ENCODE results near the gene EP400.

Gene EP400

DNA sequence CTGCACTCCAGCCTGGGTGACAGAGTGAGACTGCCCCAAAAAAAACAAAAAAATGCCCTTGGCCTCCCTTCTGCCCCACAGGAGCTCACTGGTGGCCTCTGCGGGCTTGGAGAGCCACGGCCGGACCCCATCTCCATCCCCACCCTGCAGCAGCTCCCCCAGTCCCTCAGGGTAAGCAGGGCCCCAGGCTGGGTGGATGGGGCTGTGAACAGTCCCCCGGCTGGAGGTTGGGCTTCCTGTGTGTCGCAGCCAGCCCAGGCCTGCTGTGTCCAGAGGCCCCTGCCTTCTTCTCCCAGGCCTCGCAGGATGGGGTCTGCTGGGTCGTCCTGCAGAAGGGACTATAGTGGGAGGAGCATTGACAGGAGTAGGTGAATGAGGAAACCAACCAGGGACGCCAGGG is 36.1 kb upstream of the EP400 start:
- DNase-seq: no peak

DNA sequence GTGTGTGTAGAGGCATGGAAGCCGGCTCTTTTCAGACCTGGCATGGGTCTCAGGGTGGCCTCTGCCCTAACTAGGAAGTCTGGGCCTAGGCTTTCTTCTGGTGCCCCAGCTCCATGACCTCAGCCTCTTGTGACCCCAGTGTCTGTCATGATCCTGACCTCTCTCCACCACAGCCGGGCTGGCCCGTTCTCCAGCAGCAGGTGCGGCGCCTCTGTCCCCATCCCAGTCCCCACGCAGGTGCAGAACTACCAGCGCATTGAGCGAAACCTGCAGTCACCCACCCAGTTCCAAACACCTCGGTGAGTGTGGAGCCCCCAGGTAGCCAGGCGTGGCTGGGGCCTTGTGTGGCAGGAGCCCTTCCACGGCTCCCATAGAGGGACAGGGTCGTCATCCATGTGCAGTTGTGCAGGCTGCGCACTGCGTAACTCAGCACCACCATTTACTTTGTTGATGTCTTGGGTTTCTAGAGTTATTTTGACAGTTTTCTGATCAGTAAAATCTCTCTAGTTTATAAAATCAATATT is 35.5 kb upstream of the EP400 start:
- DNase-seq: no peak

DNA sequence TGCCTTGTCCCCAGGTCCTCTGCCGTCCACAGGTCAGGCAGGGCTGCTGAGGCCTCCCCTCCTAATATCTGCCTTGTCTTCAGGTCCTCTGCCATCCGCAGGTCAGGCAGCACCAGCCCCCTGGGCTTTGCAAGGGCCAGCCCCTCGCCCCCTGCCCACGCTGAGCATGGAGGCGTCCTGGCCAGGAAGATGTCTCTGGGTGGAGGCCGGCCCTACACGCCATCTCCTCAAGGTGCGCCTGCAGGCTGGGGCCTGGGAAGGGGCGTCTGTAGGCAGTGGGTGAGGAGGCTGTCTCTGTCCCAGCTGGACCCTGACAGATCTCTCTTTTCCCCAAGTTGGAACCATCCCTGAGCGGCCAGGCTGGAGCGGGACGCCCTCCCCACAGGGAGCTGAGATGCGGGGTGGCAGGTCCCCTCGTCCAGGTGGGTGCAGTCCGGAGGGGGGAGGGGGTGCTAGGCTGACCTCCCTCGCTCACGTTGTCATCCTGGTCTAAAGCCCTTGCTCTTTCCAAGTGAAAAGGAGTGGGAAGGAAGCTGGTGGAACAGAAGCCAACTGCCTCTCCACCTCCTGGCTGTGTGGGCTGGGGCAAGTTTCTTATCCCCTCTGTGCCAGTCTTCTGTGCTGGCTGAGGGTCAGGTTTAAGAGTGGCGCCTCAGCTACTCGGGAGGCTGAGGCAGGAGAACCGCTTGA is 34.6 kb upstream of the EP400 start:
- no peak for DNase-seq

DNA sequence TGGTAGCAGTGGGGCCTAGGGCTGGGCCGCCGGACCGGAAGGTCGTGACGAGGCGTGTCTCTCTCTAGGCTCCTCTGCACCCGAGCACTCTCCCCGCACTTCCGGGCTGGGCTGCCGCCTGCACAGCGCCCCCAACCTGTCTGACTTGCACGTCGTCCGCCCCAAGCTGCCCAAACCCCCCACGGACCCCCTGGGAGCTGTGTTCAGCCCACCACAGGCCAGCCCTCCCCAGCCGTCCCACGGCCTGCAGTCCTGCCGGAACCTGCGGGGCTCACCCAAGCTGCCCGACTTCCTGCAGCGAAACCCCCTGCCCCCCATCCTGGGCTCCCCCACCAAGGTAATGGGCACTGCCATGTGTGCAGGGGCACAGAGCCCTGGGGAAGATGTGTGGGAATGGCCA is 33.9 kb upstream of the EP400 start:
- no peak for DNase-seq

DNA sequence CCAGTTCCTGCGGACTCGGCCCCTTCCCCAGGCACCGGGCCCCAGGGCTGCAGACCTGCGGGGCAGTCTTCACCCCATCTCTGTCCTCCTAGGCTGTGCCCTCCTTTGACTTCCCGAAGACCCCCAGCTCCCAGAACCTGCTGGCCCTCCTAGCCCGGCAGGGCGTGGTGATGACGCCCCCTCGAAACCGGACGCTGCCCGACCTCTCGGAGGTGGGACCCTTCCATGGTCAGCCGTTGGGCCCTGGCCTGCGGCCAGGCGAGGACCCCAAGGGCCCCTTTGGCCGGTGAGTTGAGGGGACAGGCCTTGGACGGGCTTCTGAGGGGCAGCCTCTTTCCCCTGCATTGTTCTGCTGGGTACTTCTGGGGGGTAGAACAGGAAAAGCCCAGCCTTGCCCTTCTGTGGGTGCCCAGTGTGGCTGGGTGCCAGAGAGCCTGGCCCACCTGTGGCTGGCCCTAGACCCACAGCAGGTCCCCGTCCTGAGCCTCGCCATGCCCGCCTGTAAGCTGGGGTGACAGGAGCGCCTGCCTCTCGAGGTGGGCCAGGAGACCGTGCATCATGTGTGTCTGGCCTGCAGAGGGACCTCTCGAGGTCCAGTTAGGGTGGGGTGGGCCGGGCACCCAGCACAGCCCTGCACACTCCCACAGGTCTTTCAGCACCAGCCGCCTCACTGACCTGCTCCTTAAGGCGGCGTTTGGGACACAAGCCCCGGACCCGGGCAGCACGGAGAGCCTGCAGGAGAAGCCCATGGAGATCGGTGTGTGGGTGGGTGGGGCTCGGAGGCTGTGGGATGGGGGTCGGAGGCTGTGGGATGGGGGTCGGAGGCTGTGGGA is 33.2 kb upstream of the EP400 start:
- no peak for DNase-seq

DNA sequence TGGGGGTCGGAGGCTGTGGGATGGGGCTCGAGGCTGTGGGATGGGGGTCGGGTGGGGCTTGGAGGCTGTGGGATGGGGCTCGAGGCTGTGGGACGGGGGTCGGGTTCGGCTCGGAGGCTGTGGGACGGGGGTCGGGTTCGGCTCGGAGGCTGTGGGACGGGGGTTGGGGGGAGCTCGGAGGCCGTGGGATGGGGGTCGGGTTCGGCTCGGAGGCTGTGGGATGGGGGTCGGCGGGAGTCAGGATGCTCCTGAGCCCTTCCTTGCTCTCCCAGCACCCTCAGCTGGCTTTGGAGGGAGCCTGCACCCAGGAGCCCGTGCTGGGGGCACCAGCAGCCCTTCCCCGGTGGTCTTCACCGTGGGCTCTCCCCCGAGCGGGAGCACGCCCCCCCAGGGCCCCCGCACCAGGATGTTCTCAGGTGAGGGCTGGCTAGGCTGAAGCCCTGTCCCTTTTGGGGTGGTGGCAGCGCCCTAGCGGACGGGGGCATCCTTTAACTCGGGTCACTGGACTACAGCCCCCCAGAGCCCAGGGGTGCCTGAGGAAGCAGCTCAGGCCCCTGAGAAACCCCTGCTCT is 32.5 kb upstream of the EP400 start:
- no peak for DNase-seq

DNA sequence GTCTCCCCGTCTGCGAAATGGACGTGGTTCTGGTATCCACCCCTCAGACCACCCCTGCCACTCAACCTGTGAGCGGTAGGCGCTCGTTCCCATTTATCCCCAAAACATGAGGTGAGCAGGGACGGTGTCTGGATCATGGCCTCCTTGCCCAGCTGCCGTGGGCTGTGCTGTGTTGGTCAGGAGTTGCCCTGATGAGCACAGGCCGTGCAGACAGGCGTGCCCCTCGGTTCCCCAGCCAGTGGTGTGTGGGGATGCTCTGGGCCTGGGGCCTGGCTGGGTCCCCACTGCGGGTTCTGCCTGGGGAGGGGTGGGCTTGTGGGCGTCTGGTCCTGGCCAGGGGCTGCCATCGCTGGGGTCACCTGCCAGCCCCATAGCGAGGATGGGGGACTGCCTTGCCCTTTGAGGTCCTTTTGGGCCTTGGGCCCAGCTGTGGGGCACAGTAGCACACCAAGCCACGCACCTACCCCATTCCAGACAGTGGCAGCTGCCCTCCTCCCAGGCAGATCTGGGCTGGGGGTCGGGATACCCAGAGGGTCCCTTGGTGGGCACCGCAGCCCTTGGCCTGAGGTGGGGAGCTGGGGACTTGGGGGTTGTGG is 31.9 kb upstream of the EP400 start:
- DNase-seq: no peak

DNA sequence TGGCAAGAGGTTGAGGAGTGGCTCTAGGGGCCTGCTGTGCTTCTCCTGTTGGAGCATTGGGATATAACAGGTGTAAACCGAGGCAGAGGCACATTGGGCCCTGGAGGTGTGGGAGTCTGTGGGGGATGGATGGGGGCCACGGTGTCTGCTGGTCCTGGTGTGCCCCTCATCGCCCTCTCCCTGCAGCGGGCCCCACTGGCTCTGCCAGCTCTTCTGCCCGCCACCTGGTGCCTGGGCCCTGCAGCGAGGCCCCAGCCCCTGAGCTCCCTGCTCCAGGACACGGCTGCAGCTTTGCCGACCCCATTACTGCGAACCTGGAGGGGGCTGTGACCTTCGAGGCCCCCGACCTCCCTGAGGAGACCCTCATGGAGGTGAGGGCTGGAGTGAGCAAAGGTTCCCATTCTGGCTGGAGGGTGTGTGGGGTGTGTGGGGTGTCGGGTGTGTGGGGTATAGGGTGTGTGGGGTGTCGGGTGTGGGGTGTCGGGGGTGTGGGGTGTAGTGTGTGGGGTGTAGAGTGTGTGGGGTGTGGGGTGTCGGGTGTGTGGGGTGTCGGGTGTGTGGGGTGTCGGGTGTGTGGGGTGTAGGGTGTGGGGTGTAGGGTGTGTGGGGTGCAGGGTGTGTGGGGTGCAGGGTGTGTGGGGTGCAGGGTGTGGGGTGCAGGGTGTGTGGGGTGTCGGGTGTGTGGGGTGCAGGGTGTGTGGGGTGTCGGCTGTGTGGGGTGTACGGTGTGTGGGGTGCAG is 31.3 kb upstream of the EP400 start:
- no peak for DNase-seq

DNA sequence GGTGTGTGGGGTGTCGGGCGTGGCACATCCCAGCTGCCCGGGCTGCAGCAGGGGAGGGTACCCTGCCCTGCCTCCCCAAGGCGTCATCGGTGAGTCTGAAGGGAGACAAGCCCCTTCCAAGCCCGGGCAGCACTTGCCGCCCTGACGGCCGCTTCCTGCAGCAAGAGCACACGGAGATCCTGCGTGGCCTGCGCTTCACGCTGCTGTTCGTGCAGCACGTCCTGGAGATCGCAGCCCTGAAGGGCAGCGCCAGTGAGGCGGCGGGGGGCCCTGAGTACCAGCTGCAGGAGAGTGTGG is 30.7 kb upstream of the EP400 start:
- DNase-seq: no peak

DNA sequence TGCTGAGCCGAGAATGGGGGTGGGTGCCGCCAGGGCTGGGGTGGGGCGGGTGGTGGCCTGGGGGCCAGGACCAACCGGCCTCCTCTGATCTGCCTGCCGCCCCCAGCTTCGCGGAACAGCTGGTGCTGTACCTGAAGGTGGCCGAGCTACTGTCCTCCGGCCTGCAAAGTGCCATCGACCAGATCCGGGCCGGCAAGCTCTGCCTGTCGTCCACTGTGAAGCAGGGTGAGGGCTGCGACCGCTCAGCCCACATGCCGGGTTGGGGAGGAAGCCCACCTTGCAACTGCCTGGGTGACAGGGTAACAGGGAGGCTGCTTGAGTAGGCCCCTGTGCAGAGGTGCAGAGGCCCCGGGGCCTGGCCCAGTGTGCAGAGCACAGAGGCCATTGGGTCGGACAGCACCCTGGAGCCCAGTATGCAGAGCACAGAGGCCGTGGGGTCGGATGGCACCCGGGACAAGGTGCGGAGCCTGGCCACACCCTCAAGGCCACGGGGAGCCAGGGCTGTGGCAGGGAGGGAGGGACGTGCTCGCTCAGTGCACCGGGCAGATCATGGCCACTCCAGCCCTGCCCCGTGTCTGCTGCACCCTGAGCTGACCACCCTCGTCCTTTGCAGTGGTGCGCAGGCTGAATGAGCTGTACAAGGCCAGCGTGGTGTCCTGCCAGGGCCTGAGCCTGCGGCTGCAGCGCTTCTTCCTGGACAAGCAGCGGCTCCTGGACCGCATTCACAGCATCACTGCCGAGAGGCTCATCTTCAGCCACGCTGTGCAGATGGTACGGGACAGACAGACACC is 30.2 kb upstream of the EP400 start:
- DNase-seq: no peak

DNA sequence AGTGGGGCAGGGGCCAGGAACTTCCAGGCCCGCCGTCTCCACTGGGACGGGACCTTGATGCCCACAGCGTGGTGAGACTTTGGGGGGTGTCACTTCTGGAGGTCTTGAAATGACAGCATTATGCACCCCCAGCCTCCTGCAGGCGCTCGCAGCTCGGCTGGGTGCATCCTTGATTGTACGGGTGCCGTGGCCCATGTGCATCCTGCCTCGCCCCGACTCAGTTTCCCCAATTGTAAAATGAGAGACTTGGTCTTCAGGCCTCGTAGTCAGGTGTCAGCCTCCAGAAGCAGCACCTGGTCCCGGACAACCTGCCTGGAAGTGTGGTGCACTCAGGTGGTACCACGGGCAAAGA is 29.6 kb upstream of the EP400 start:
- DNase-seq: no peak

DNA sequence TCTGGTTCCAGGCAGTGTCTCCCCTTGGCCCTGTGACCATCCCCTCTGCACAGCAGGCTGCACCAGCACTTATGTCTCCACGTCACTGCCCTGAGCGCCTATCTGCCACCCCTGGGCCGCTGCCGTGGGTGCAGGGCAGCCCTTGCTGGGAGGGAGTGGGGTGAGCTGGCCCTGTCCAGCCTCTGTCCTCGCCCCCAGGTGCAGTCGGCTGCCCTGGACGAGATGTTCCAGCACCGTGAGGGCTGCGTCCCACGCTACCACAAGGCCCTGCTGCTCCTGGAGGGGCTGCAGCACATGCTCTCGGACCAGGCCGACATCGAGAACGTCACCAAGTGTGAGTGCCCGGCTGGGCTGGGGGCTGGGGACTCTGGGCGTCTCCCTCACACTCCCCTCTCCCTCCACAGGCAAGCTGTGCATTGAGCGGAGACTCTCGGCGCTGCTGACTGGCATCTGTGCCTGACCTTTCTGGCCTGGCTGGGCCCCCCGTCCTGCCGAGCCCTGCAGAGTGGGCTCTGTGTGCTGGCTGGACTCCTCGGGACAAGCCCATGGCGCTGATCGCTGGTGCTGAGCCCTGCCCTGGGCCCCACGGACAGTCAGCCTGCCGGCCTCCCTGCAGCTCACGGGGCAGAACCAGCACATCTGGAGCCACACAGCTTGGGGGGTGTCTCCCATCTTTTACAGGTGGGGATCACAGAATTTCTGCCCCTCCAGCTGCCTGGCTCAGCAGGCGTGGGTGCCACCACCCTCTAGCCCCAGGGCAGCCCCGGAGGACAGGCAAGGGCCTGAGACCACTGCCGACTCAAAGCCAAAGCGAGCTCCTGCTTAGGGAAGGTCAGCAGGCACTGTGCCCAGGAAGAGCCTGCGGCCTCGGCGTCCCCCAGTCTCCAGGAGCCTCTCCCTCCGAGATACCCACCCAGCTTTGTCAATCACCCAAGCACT is 28.6 kb upstream of the EP400 start:
- DNase-seq: no peak

DNA sequence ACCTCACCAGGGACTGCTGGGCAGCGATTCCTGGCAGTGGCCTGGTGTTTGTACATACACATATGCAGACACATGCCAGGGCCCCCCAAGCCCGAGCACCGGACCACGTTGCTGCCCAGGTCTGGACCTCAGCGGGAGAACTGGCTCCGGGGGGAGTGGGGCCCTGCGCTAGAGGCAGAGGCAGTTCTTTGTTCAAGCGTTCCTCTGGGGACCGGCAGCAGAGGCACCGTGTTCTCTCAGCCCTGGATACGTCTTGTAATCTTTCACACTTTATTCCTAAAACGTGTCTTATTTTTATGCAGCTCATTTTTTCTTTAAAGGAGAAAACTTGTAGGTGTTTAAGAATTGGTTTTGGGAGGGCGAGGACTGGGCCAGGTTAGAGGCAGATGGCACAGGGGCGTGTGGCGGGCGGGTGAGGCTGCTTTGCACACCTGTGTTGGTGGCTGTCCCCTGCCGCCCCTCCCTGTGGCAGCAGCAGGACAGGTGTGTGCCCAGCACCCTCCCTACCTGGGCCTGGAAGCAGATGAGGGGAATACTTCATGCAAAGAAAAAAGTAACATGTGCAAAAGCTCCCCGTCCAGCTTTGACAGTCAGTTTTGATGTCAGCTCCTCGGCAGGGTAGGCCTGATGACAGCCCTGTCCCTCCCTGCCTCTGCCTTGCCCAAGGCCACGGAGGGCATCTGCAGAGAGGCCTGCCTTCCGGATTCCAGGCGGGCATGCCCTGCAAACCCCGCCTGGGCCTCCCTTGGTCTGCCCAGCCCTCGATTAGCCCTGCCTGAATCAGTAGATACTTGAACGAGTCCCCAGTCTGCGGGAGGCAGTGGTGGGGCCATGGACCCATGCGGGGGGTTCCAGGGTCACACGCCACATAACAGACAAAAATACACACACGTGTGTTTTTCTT is 27.6 kb upstream of the EP400 start:
- no peak for DNase-seq

DNA sequence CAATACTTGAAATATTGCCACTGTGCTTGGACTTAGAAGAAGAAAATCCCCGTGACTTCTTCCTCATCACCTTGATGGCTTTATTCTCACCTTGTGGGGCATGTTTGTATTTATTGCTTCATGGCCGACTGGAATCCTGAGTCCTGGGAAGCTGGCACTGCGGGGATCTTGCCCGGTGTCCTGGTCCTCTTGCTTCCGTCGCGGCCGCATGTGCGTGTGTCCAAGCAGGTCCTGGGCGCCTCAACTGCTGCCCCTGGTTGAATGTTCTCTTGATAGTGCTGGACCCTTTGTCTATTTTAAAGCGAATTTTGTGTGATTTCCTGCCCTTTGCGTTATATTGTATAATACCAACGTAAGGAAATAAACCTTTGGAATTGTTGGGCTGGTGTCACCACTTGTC is 27.0 kb upstream of the EP400 start:
- DNase-seq: no peak

DNA sequence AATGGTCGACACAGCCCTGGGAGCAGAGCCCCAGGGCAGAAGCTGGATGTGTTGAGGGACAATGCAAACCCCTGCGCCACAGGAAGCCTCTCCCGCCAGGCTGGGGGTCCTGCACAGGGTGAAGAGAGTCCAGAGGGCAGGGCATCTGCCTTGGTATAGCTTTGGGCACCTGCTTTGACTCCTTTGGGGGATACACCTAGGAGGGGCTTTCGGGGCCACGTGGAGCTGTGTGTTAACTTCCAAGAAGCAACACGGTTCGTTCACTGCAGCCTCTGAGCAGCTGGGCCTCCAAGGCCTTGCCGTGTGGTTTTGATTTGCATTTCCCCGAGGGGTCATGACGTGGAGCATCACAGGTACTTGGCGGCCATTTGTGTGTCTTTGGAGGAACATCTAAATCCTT is 26.5 kb upstream of the EP400 start:
- DNase-seq: no peak

DNA sequence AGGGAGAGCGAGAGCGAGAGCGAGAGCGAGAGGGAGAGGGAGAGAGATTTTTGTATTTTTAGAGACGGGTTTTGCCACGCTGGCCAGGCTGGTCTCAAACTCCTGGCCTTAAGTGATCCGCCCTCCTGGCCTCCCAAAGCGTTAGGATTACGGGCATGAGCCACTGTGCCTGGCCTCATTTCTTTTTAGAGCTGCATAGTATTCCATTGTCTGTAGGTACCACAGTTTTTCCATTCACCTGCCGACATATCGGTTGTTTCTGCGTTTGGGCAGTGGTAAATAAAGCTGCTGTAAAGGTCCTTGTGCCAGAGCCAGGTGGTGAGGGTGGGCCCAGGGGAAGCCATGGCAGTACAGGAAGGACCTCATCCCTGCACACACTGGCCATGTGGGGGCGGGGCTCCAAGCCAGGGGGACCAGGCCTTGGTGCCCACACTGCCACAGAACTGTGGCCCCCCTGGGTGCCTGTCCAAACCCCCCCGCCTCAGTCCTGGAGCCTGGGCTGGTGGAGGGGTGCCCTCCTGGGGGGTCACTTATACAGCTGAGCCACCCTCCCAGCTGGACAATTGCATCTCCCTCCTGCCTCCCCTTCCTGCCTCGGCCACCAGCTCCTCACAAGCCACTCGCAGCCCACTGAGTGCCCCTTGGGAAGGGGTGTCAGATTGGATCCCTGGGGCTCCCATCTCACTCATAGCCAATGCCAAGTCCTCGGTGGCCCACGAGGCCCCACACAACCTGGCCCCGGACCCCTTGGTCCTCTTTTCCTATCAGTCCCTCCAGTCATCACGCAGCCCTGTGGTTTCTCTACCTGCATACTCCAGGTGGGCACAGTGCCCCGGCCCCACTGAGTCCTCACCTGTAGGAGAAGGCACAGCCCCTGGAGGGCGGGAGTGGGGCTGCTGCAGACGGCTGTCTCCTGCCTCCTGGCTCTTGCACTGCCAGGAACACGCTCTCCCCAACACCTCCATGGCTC is 22.3 kb upstream of the EP400 start:
- DNase-seq: no peak

DNA sequence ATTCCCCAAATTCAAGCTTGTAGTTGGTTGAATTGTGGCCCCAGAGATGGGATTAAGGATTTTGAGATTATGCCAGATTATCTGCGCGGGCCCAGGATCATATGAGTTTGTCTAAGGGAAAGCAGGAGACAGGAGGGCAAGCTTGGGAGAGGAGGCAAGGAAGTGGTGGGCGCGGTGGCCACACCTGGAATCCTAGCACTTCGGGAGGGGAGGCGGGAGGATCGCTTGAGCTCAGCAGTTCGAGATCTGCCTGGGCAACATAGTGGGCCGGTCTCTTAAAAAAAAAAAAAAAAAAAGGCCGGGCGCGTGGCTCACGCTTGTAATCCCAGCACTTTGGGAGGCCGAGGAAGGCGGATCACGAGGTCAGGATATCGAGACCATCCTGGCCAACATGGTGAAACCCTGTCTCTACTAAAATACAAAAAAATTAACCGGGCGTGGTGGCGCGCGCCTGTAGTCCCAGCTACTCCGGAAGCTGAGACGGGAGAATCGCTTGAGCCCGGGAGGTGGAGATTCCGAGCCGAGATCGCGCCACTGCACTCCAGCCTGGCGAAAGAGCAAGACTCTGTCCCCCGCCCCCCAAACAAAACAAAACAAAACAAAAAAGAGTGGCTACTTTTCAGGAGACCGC is 21.5 kb upstream of the EP400 start:
- DNase-seq: no peak
